HCT116 (cell line): ENCODE measurements around the gene MAGEF1. TPM values are rescaled to one million over a fixed set of nuclear protein-coding genes. Genes with fewer than 3 reads are reported as not detected.

Experiments
- ATAC-seq: fragments of 200-7000 bp; cut with Tn5 transposase; 2 replicates; pipeline ENCODE4 v1.9.1; 2020; ENCODE audit warnings: mild to moderate bottlenecking, moderate library complexity
- BruUV-seq: library from RNA; stranded (reverse); fragments of 400-500 nt; replicated peaks from 2 replicates; lab custom pipeline; 2021; lab: Mats Ljungman, UMichigan
- CTCF ChIA-PET: fragments of 300-600 bp; sonication (Branson Sonifier 250); formaldehyde crosslinking; loops from one replicate; lab custom pipeline; 2021; ENCODE audit warnings: antibody characterized with exemption; lab: Charles Lee
- POLR2A ChIA-PET: fragments of 300-600, 350-600 bp; sonication (Branson Sonifier 250); formaldehyde crosslinking; loops from one replicate; lab custom pipeline; 2021; ENCODE audit warnings: antibody characterized with exemption; lab: Charles Lee
- RAD21 ChIA-PET, 2 experiments: fragments of 300-600 bp; sonication (Branson Sonifier 250); formaldehyde crosslinking; loops; one replicate each; lab custom pipeline; 2023; ENCODE audit warnings: low total read pairs in 2 of 2; ENCODE audit not compliant: uncharacterized antibody in 2 of 2, unreplicated experiment in 2 of 2, low non-redundant PET in 1 of 2; lab: Charles Lee
- DNase-seq: peaks from one replicate; pipeline ENCODE4 v3.0.0-alpha.2; 2010; ENCODE audit warnings: low read depth, low spot score
- H2AFZ ChIP-seq: fragments of 200-600 bp; shearing (Covaris generic), sonication (generic); 2 replicates; pipeline ENCODE4 v1.6.1; 2017; ENCODE audit warnings: low read depth, mixed run types, mixed read lengths, antibody characterized with exemption, low read length; ENCODE audit not compliant: poor library complexity, severe bottlenecking
- H3K27ac ChIP-seq: 2 replicates; pipeline ENCODE4 v1.5.1; 2012; ENCODE audit warnings: low read depth, low read length
- H3K27me3 ChIP-seq: fragments of 200-600 bp; sonication (generic); 2 replicates; pipeline ENCODE4 v1.6.1; 2016; ENCODE audit warnings: mixed run types, low read length, mixed read lengths; ENCODE audit not compliant: insufficient read depth
- H3K36me3 ChIP-seq, 2 experiments: fragments of 200-500 bp in 1 of 2; fragments of 200-600 bp in 1 of 2; sonication (Bioruptor generic) in 1 of 2; sonication (generic) in 1 of 2; 2 replicates each; pipeline versions ENCODE4 v1.5.1 to v1.6.1; 2014 to 2016; ENCODE audit warnings: low read length in 2 of 2, inconsistent platforms in 1 of 2, mixed read lengths in 1 of 2, mixed run types in 1 of 2; ENCODE audit not compliant: insufficient read depth in 2 of 2, control insufficient read depth in 1 of 2
- H3K4me1 ChIP-seq, 2 experiments: fragments of 200-600 bp in 1 of 2; sonication (generic) in 1 of 2; 2 replicates each; pipeline versions ENCODE4 v1.5.1 to v1.6.1; 2012 to 2017; ENCODE audit warnings: low read length in 2 of 2, inconsistent platforms in 1 of 2, mild to moderate bottlenecking in 1 of 2, mixed read lengths in 1 of 2, mixed run types in 1 of 2, moderate library complexity in 1 of 2; ENCODE audit not compliant: insufficient read depth in 2 of 2, control insufficient read depth in 1 of 2
- H3K4me2 ChIP-seq: fragments of 200-600 bp; sonication (generic); 2 replicates; pipeline ENCODE4 v1.6.1; 2017; ENCODE audit warnings: mixed run types, low read length, mixed read lengths
- H3K4me3 ChIP-seq, 2 experiments: fragments of 200-600 bp in 1 of 2; sonication (generic) in 1 of 2; replicated peaks in 1 of 2; 2 replicates each; pipeline ENCODE4 v1.5.1; 2011 to 2016; ENCODE audit warnings: low read length in 2 of 2, control low read depth in 1 of 2, low read depth in 1 of 2, mild to moderate bottlenecking in 1 of 2, mixed read lengths in 1 of 2, mixed run types in 1 of 2
- H3K79me2 ChIP-seq: fragments of 200-600 bp; sonication (generic); 2 replicates; pipeline ENCODE4 v1.6.1; 2017; ENCODE audit warnings: mild to moderate bottlenecking, mixed run types, low read length, moderate library complexity, mixed read lengths; ENCODE audit not compliant: insufficient read depth
- H3K9ac ChIP-seq: fragments of 200-600 bp; sonication (generic); 2 replicates; pipeline ENCODE4 v1.6.1; 2016; ENCODE audit warnings: low read length, mixed read lengths
- H3K9me2 ChIP-seq: fragments of 200-600 bp; sonication (generic), shearing (Covaris generic); 2 replicates; pipeline ENCODE4 v1.6.1; 2017; ENCODE audit warnings: mixed run types, mild to moderate bottlenecking, moderate library complexity; ENCODE audit not compliant: insufficient read depth
- H3K9me3 ChIP-seq, 2 experiments: fragments of 200-500 bp in 1 of 2; fragments of 200-600 bp in 1 of 2; sonication (Bioruptor generic) in 1 of 2; sonication (generic) in 1 of 2; 2 replicates each; pipeline ENCODE4 v1.6.1; 2014 to 2017; ENCODE audit warnings: low read length in 2 of 2, mixed read lengths in 2 of 2, inconsistent platforms in 1 of 2, low read depth in 1 of 2, mild to moderate bottlenecking in 1 of 2, mixed run types in 1 of 2, moderate library complexity in 1 of 2; ENCODE audit not compliant: control insufficient read depth in 1 of 2, insufficient read depth in 1 of 2
- H4K20me1 ChIP-seq: fragments of 200-600 bp; sonication (generic), shearing (Covaris generic); 2 replicates; pipeline ENCODE4 v1.6.1; 2017; ENCODE audit warnings: mixed run types, mild to moderate bottlenecking, moderate library complexity; ENCODE audit not compliant: insufficient read depth
- CBX3 ChIP-seq: IDR thresholded peaks from 2 replicates; pipeline ENCODE4 v1.6.1; 2012; ENCODE audit warnings: low read depth
- EZH2 ChIP-seq: fragments of 200-600 bp; sonication (generic); IDR thresholded peaks from 2 replicates; pipeline ENCODE4 v1.6.1; 2017; ENCODE audit warnings: antibody characterized with exemption, mixed run types
- REST ChIP-seq: IDR thresholded peaks from 2 replicates; pipeline ENCODE4 v1.6.1; 2012; ENCODE audit warnings: low read depth
- SP1 ChIP-seq: IDR thresholded peaks from 2 replicates; pipeline ENCODE4 v1.6.1; 2012; ENCODE audit warnings: low read depth
- SRF ChIP-seq: IDR thresholded peaks from 2 replicates; pipeline ENCODE4 v1.6.1; 2012; ENCODE audit warnings: low read depth
- intact Hi-C: fragments of 100-400 bp; cut with micrococcal nuclease; formaldehyde crosslinking; loops from 2 replicates; pipeline ENCODE4 v1.10.0; 2022
- total RNA-seq: library from RNA; stranded (reverse); gene quantifications from one replicate; pipeline ENCODE4 v1.2.1, GENCODE V29; 2021; ENCODE audit not compliant: unreplicated experiment

The MAGEF1 gene
- total RNA-seq, 1 experiment from 2014 or later: 44.1 TPM

GRCh38 chr3:184700759-184701158 is 11.1 kb downstream of the MAGEF1 start:
- Histone ChIP-seq H3K4me3 (no peak overlapping the region), H3K27me3 (no peaks in the 10 kb centered on the region), H2AFZ (no peak overlapping the region), H3K36me3 (no peaks in the 10 kb centered on the region), H3K4me2 (no peak overlapping the region), H3K4me1 (no peaks in the 10 kb centered on the region), H3K9me3 (no peaks in the 10 kb centered on the region), H3K9me2 (no peaks in the 10 kb centered on the region), H3K9ac (no peak overlapping the region), H3K27ac (no peak overlapping the region), H4K20me1 (no peaks in the 10 kb centered on the region)
- ATAC-seq: no peak
- POLR2A ChIA-PET: no interaction called here
- intact Hi-C loops: no loop called here
- BruUV-seq: no TSS peak
- CTCF ChIA-PET: no interaction called here
- RAD21 ChIA-PET: no interaction called here
- no peak for DNase-seq
- TF ChIP-seq SRF (no peak), REST (no peak), EZH2 (no peak), SP1 (no peak)
- TF ChIP-seq, all 23 proteins: peak for 0
- no peaks in the 10 kb centered on the region for H3K79me2 ChIP-seq

- no peaks in the 10 kb centered on the region for H3K36me3 ChIP-seq
- 0 out of 2 replicates have a peak, but pooled peaks cover 3% of the 10 kb centered on the region for H3K27me3 ChIP-seq
- H3K9me3 ChIP-seq: no peaks in the 10 kb centered on the region
- TF ChIP-seq CBX3: no peak
- no peak overlapping the region for H3K9ac ChIP-seq
- ChIA-PET POLR2A (no interaction called here), CTCF (no interaction called here), RAD21 (interaction anchor here in 1 of 2 experiments (0.6 kb wide), 1 partner anchor 156 kb away, joined by 7 read pairs; no protein-coding TSS in a partner anchor)
- peaks cover 0 to 6% of the 10 kb centered on the region in 2 experiments; a peak in 1 of 4 replicates for H3K4me1 ChIP-seq
- H3K9me2 ChIP-seq: no peaks in the 10 kb centered on the region
- intact Hi-C loops: no loop called here
- ATAC-seq (no peak), DNase-seq (no peak)
- H3K27ac ChIP-seq: no peak overlapping the region
- no peaks in the 10 kb centered on the region for H4K20me1 ChIP-seq
- no peak overlapping the region for H3K4me2 ChIP-seq
- H3K4me3 ChIP-seq: no peak overlapping the region
- BruUV-seq: no TSS peak
- H3K79me2 ChIP-seq: no peaks in the 10 kb centered on the region
- H2AFZ ChIP-seq: no peak overlapping the region
Observed at GRCh38 chr3:184697845-184698244, 14.0 kb downstream of the MAGEF1 start.
